Prostate gland (tissue), 2 donors: ENCODE data around the gene NAT14.

Experiments used
- CTCF ChIP-seq, 4 experiments: fragments of 200-600 bp in 2 of 4; fragments of 450-650 bp in 2 of 4; sonication (generic) in 2 of 4; IDR thresholded peaks; 1 replicate in 3 of 4; 2 replicates in 1 of 4; pipeline ENCODE4 v1.5.1; 2016 to 2019; ENCODE audit warnings: antibody characterized with exemption in 4 of 4, mild to moderate bottlenecking in 2 of 4, moderate library complexity in 2 of 4
- POLR2A ChIP-seq: fragments of 450-650 bp; IDR thresholded peaks from one replicate; pipeline ENCODE4 v1.6.1; 2016; ENCODE audit warnings: antibody characterized with exemption, mild to moderate bottlenecking
- POLR2AphosphoS5 ChIP-seq: sonication (generic); formaldehyde crosslinking; IDR thresholded peaks from one replicate; pipeline ENCODE4 v1.6.1; 2017; ENCODE audit warnings: antibody characterized with exemption

GRCh38 chr19:55471266-55471665 is 13.7 kb upstream of the NAT14 start:
- TF ChIP-seq CTCF (IDR thresholded peaks at IDR 0.05) (no peak), POLR2A (no peak), POLR2AphosphoS5 (no peak)
